ENCODE results near the gene MYH9.

Gene MYH9

GRCh38 chr22:36378080-36378868 is 9.5 kb downstream of the MYH9 start:
- peak overlapping the region in 8 of 10 experiments; percentile 37 to 100 (median 52); a peak in 15 of 20 replicates for H3K4me3 ChIP-seq
- peaks cover 99 to 100% (median 100%) of the 10 kb centered on the region in 10 experiments for H3K4me1 ChIP-seq
- H3K9ac ChIP-seq: peak overlapping the region; percentile 44 to 77 (median 64); a peak in 21 of 22 replicates
- no peaks in the 10 kb centered on the region for H3K27me3 ChIP-seq
- peak overlapping the region in 9 of 11 experiments; percentile 55 to 85 (median 77); a peak in 18 of 22 replicates for H3K27ac ChIP-seq
- no peaks in the 10 kb centered on the region for H3K9me3 ChIP-seq (replicated peaks in 1 of 11)
- peak overlapping the region; percentile 78 to 100 (median 98) for H3K4me2 ChIP-seq
- H3K36me3 ChIP-seq: peaks cover 10 to 99% (median 87%) of the 10 kb centered on the region in 11 experiments
- H4K20me1 ChIP-seq: peaks cover 100% of the 10 kb centered on the region in 11 experiments
- TF ChIP-seq Cebpa-rat (IDR thresholded peaks at IDR 0.05): no peak

DNA sequence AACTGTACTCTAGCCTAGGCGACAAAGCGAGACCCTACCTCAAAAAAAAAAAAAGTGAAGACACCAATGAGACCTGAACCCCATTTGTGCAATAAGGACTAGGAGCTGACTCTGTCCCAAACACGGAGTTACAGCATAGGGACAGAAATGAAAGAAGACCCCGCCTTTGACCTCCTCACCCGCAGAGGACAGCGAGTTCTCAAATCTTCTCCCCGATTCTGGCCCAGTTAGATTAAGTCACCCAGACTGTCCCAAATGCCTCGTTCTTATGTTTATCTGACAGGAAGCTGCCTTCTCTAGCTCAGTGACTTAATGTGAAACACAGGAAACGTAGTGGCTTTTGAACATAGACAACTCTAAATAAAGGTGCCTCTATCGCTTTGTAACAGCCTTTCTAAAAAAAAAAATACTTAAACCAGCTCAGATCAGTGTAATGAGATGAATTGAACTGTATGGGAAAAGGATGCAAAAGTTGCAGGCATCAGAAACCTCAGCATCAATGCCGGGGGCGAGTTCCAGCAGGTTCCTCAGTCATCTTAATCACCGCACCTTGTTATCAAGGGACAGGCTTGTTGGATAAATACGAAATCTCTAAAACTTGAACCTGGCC is 10.6 kb downstream of the MYH9 start:
- Histone ChIP-seq H3K9ac (peak overlapping the region; percentile 44 to 77 (median 64)), H3K4me1 (peaks cover 99 to 100% (median 100%) of the 10 kb centered on the region in 10 experiments)

DNA sequence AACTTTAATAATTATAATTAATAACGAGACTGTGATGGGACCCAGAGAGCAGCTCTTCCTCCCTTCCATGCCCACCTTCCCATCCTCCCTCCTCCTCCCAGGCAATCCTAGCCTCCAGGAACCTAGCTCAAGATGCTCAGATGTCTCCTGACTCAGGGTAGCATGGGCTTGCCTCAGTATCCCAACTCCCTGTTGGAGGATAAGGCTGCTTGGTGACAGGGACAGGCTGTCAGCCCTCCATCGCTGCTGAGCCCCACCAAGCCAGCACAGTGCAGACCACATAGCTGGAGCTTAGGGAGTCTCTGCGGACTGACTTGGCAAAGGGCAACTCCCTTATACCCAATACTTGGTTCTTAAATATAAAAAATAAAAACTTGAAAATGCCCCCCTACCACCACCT is 11.5 kb downstream of the MYH9 start:
- Histone ChIP-seq H3K27me3 (no peaks in the 10 kb centered on the region), H3K9ac (peak overlapping the region in 9 of 11 experiments; percentile 1 to 77 (median 64); a peak in 16 of 22 replicates), H3K27ac (peak overlapping the region in 10 of 11 experiments; percentile 46 to 85 (median 70); a peak in 19 of 22 replicates), H3K4me3 (peak overlapping the region in 4 of 10 experiments; percentile 28 to 100 (median 46); a peak in 4 of 20 replicates), H3K9me3 (replicated peaks in 1 of 11) (no peaks in the 10 kb centered on the region), H4K20me1 (peaks cover 100% of the 10 kb centered on the region in 11 experiments), H3K4me2 (peak overlapping the region; percentile 78 to 100 (median 98)), H3K36me3 (peaks cover 5 to 99% (median 84%) of the 10 kb centered on the region in 11 experiments; a peak in 21 of 22 replicates), H3K4me1 (peaks cover 99 to 100% (median 100%) of the 10 kb centered on the region in 10 experiments)
- TF ChIP-seq Cebpa-rat (IDR thresholded peaks at IDR 0.05): no peak

More for the DNA sequence above, 10.6 kb downstream of the MYH9 start:
- Histone ChIP-seq H3K27me3 (no peaks in the 10 kb centered on the region), H3K4me2 (peak overlapping the region; percentile 78 to 100 (median 98)), H4K20me1 (peaks cover 100% of the 10 kb centered on the region in 11 experiments), H3K9me3 (replicated peaks in 1 of 11) (no peaks in the 10 kb centered on the region), H3K27ac (peak overlapping the region in 10 of 11 experiments; percentile 46 to 85 (median 70); a peak in 20 of 22 replicates), H3K4me3 (peak overlapping the region in 9 of 10 experiments; percentile 9 to 100 (median 49); a peak in 17 of 20 replicates), H3K36me3 (peaks cover 5 to 99% (median 84%) of the 10 kb centered on the region in 11 experiments; a peak in 21 of 22 replicates)
- no peak for TF ChIP-seq Cebpa-rat (IDR thresholded peaks at IDR 0.05)

DNA sequence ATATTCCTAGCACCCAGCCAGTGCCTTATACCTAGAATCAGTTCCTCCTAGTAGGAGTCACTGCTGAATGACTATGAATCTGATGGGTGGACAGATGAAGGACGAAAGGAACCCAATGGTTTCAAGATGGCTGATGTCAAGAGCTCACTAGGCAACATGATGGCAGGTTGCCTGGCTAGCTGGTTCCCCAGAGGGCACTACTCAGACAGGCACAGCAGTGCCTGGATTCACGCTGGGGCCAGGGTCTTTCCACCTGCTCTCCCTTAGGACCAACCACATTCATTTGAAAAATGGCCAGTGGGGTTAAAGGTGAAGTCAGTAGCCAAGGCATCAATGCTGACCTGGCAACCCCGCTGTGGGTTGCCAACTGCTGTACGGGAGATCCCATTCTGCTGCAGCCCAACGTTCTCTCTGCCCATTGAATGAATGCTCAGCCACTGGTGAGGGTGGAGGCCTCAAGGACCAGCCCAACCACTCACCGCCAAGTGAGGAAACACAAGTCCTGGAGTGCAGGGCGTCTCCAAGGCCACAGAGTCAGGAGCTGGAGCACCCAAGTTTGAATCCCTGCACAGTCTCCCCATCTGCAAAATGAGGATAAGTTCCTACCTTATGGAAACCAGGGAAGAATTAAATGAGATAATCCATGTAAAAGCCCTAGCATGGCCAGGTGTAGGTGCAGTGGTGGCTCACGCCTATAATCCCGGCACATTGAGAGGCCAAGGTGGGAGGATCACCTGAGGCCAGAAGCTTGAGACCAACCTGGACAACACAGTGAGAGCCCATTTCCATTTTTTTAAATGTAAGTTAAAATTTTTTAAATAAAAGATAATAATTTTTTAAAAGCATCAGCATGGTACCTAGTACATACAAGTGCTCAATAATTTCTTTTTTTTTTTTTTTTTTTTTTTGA is 12.4 kb downstream of the MYH9 start:
- TF ChIP-seq Cebpa-rat (IDR thresholded peaks at IDR 0.05): no peak
- peak overlapping the region; percentile 89 to 100 (median 98) for H3K4me2 ChIP-seq
- H3K9me3 ChIP-seq (replicated peaks in 1 of 11): no peaks in the 10 kb centered on the region
- peaks cover 5 to 98% (median 80%) of the 10 kb centered on the region in 11 experiments; a peak in 21 of 22 replicates for H3K36me3 ChIP-seq
- peak overlapping the region in 9 of 11 experiments; percentile 57 to 77 (median 66); a peak in 14 of 22 replicates for H3K9ac ChIP-seq
- H3K27ac ChIP-seq: peak overlapping the region in 10 of 11 experiments; percentile 69 to 85 (median 78); a peak in 20 of 22 replicates
- H3K4me1 ChIP-seq: peaks cover 99 to 100% (median 100%) of the 10 kb centered on the region in 10 experiments
- peak overlapping the region in 6 of 10 experiments; percentile 5 to 49 (median 38); a peak in 7 of 20 replicates for H3K4me3 ChIP-seq
- no peaks in the 10 kb centered on the region for H3K27me3 ChIP-seq
- H4K20me1 ChIP-seq: peaks cover 100% of the 10 kb centered on the region in 11 experiments

DNA sequence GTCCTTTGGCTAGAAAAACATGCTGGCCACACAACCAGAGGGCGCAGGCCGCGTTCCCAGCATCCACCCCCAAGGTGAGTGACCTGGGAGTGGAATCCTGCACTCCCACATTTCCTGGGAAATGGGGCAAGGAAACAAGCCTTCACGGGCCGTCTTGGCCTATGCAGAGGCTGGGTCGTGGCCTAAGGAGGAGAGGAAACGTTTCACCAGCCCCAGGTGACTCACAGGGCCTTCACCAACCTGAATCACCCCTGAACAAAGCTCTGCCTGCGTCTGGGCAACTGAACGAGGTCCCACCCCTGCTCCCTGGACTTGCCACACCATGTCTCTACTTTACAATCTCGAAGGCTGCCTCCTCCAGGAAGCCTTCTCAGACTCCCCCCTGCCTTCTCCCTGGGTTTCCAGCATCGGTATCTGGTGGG is 13.2 kb downstream of the MYH9 start:
- peak overlapping the region in 10 of 11 experiments; percentile 69 to 85 (median 78); a peak in 20 of 22 replicates for H3K27ac ChIP-seq
- H3K4me3 ChIP-seq: peak overlapping the region in 6 of 10 experiments; percentile 34 to 54 (median 42); a peak in 10 of 20 replicates
- peaks cover 100% of the 10 kb centered on the region in 11 experiments for H4K20me1 ChIP-seq
- no peaks in the 10 kb centered on the region for H3K27me3 ChIP-seq
- no peak for TF ChIP-seq Cebpa-rat (IDR thresholded peaks at IDR 0.05)
- H3K9me3 ChIP-seq (replicated peaks in 1 of 11): no peaks in the 10 kb centered on the region
- peaks cover 99 to 100% (median 100%) of the 10 kb centered on the region in 10 experiments for H3K4me1 ChIP-seq
- peak overlapping the region in 9 of 11 experiments; percentile 57 to 77 (median 66); a peak in 15 of 22 replicates for H3K9ac ChIP-seq
- peaks cover 8 to 98% (median 80%) of the 10 kb centered on the region in 11 experiments; a peak in 21 of 22 replicates for H3K36me3 ChIP-seq
- peak overlapping the region; percentile 89 to 100 (median 98) for H3K4me2 ChIP-seq

GRCh38 chr22:36373258-36373579 is 14.5 kb downstream of the MYH9 start:
- H3K9me3 ChIP-seq (replicated peaks in 1 of 11): no peaks in the 10 kb centered on the region
- peak overlapping the region; percentile 89 to 100 (median 98) for H3K4me2 ChIP-seq
- H3K27ac ChIP-seq: peak overlapping the region; percentile 68 to 85 (median 77); a peak in 21 of 22 replicates
- peaks cover 100% of the 10 kb centered on the region in 11 experiments for H4K20me1 ChIP-seq
- peak overlapping the region; percentile 57 to 77 (median 66); a peak in 21 of 22 replicates for H3K9ac ChIP-seq
- no peaks in the 10 kb centered on the region for H3K27me3 ChIP-seq
- H3K4me3 ChIP-seq: peak overlapping the region; percentile 10 to 54 (median 40); a peak in 17 of 20 replicates
- TF ChIP-seq Cebpa-rat (IDR thresholded peaks at IDR 0.05): no peak
- H3K4me1 ChIP-seq: peaks cover 100% of the 10 kb centered on the region in 10 experiments
- H3K36me3 ChIP-seq: peaks cover 8 to 99% (median 82%) of the 10 kb centered on the region in 11 experiments

- H3K4me2 ChIP-seq: peak overlapping the region; percentile 89 to 100 (median 98)
- peak overlapping the region; percentile 68 to 85 (median 77); a peak in 21 of 22 replicates for H3K27ac ChIP-seq
- H3K9me3 ChIP-seq (replicated peaks in 1 of 11): no peaks in the 10 kb centered on the region
- peaks cover 100% of the 10 kb centered on the region in 11 experiments for H4K20me1 ChIP-seq
- peak overlapping the region in 5 of 10 experiments; percentile 29 to 42 (median 39); a peak in 8 of 20 replicates for H3K4me3 ChIP-seq
- peak overlapping the region in 10 of 11 experiments; percentile 33 to 77 (median 62); a peak in 16 of 22 replicates for H3K9ac ChIP-seq
- peaks cover 100% of the 10 kb centered on the region in 10 experiments for H3K4me1 ChIP-seq
- H3K36me3 ChIP-seq: peaks cover 14 to 99% (median 85%) of the 10 kb centered on the region in 11 experiments
- TF ChIP-seq Cebpa-rat (IDR thresholded peaks at IDR 0.05): no peak
- no peaks in the 10 kb centered on the region for H3K27me3 ChIP-seq
Measured at GRCh38 chr22:36371920-36372319, 15.8 kb downstream of the MYH9 start.

All from BLaER1 treated with 17β-estradiol and CSF1 and Interleukin-3, amounts not matched to agents 10 nM and 100 nM (cell line).